HG02610 (cell line): ENCODE results near the gene MIX23.

ENCODE experiments used
- ATAC-seq: cut with Tn5 transposase; IDR thresholded peaks from one replicate; pipeline ENCODE4 v1.9.1; 2021; ENCODE audit warnings: mild to moderate bottlenecking, moderate library complexity; ENCODE audit not compliant: unreplicated experiment

Gene MIX23

GRCh38 chr3:122382888-122383666 is at the start of gene MIX23:
Gene MIX23, minus strand, starts transcription at chr3:122383231. Its CDS starts 7 bp downstream, at chr3:122383224.
- ATAC-seq: peak; percentile 41

- no peak for ATAC-seq
Measured at GRCh38 chr3:122430371-122430770, 47.3 kb upstream of the MIX23 start.

- ATAC-seq: peak; percentile 84
Measured at GRCh38 chr3:122427857-122428471, 44.9 kb upstream of the MIX23 start.

- no peak for ATAC-seq
Measured at GRCh38 chr3:122421836-122422235, 38.8 kb upstream of the MIX23 start.

- ATAC-seq: no peak
Measured at GRCh38 chr3:122421101-122421500, 38.1 kb upstream of the MIX23 start.

GRCh38 chr3:122416966-122417365 is 33.9 kb upstream of the MIX23 start:
- no peak for ATAC-seq

- ATAC-seq: peak; percentile 90
Measured at GRCh38 chr3:122415762-122416654, 33.0 kb upstream of the MIX23 start, which contains the start of gene WDR5B. Gene WDR5B, minus strand, starts transcription at chr3:122416062. Its CDS starts 534 bp downstream, at chr3:122415528.

GRCh38 chr3:122415104-122415744 is 32.2 kb upstream of the MIX23 start:
- peak; percentile 49 for ATAC-seq

GRCh38 chr3:122414391-122414790 is 31.4 kb upstream of the MIX23 start:
- ATAC-seq: no peak

GRCh38 chr3:122410639-122411038 is 27.6 kb upstream of the MIX23 start:
- no peak for ATAC-seq

- ATAC-seq: no peak
Measured at GRCh38 chr3:122410111-122410510, 27.1 kb upstream of the MIX23 start.

GRCh38 chr3:122409446-122409845 is 26.4 kb upstream of the MIX23 start:
- ATAC-seq: no peak

- ATAC-seq: no peak
Measured at GRCh38 chr3:122407946-122408345, 24.9 kb upstream of the MIX23 start.

GRCh38 chr3:122406198-122406597 is 23.2 kb upstream of the MIX23 start:
- peak; percentile 48 for ATAC-seq

GRCh38 chr3:122405015-122405414 is 22.0 kb upstream of the MIX23 start:
- no peak for ATAC-seq

- ATAC-seq: no peak
Measured at GRCh38 chr3:122403489-122403888, 20.5 kb upstream of the MIX23 start.

GRCh38 chr3:122398920-122399319 is 15.9 kb upstream of the MIX23 start:
- no peak for ATAC-seq

- no peak for ATAC-seq
Measured at GRCh38 chr3:122397201-122397600, 14.2 kb upstream of the MIX23 start.

- no peak for ATAC-seq
Measured at GRCh38 chr3:122396511-122396910, 13.5 kb upstream of the MIX23 start.

GRCh38 chr3:122395582-122395981 is 12.6 kb upstream of the MIX23 start:
- ATAC-seq: no peak

GRCh38 chr3:122394173-122394572 is 11.1 kb upstream of the MIX23 start:
- ATAC-seq: no peak
